SK-N-SH treated with all-trans-retinoic acid at 6 μM for 48 hours (cell line): ENCODE results near the gene ALS2.

Experiments used
- ATAC-seq: fragments of 200-7000 bp; cut with Tn5 transposase; 3 replicates; pipeline ENCODE4 v1.9.1; 2020; ENCODE audit warnings: mild to moderate bottlenecking, moderate library complexity
- ARNTL ChIP-seq: fragments of 450-650 bp; formaldehyde crosslinking; IDR thresholded peaks from 2 replicates; pipeline ENCODE4 v1.5.0; 2020; ENCODE audit warnings: low read depth, mild to moderate bottlenecking, moderate library complexity, borderline replicate concordance
- BACH2 ChIP-seq: fragments of 250-450 bp; sonication (Bioruptor Pico); IDR thresholded peaks from 2 replicates; pipeline ENCODE4 v1.9.0; 2021; ENCODE audit warnings: mild to moderate bottlenecking, borderline replicate concordance
- ESRRG ChIP-seq: fragments of 250-450 bp; sonication (Bioruptor Pico); IDR thresholded peaks from 2 replicates; pipeline ENCODE4 v1.6.1; 2021; ENCODE audit warnings: mild to moderate bottlenecking
- GLIS3 ChIP-seq: fragments of 250-450 bp; sonication (Bioruptor Pico); IDR thresholded peaks from 2 replicates; pipeline ENCODE4 v1.5.0; 2020; ENCODE audit warnings: mild to moderate bottlenecking, moderate library complexity
- ISL1 ChIP-seq: fragments of 250-450 bp; sonication (Bioruptor Pico); IDR thresholded peaks from 2 replicates; pipeline ENCODE4 v2.1.2; 2022; ENCODE audit warnings: mild to moderate bottlenecking, moderate library complexity
- OSR1 ChIP-seq: fragments of 250-450 bp; sonication (Bioruptor Pico); IDR thresholded peaks from 2 replicates; pipeline ENCODE4 v1.8.0; 2022; ENCODE audit warnings: moderate library complexity, mild to moderate bottlenecking, inconsistent platforms
- RARB ChIP-seq: fragments of 250-450 bp; sonication (Bioruptor Pico); IDR thresholded peaks from 2 replicates; pipeline ENCODE4 v1.8.0; 2021; ENCODE audit warnings: mild to moderate bottlenecking, moderate library complexity
- TCF4 ChIP-seq: fragments of 250-450 bp; sonication (Bioruptor Pico); IDR thresholded peaks from 2 replicates; pipeline ENCODE4 v1.8.0; 2021; ENCODE audit warnings: mild to moderate bottlenecking, moderate library complexity, borderline replicate concordance
- TOX ChIP-seq: fragments of 250-450 bp; sonication (Bioruptor Pico); IDR thresholded peaks from 2 replicates; pipeline ENCODE4 v1.8.0; 2021; ENCODE audit warnings: mild to moderate bottlenecking, moderate library complexity, borderline replicate concordance
- ZC3H10 ChIP-seq: fragments of 250-450 bp; sonication (Bioruptor Pico); IDR thresholded peaks from 2 replicates; pipeline ENCODE4 v1.5.1; 2021; ENCODE audit warnings: mild to moderate bottlenecking, moderate library complexity
- ZFP30 ChIP-seq: fragments of 450-650 bp; formaldehyde crosslinking; IDR thresholded peaks from 2 replicates; pipeline ENCODE4 v1.5.0; 2022; ENCODE audit warnings: mild to moderate bottlenecking, moderate library complexity
- ZNF565 ChIP-seq: fragments of 450-650 bp; formaldehyde crosslinking; conservative IDR thresholded peaks from 2 replicates; pipeline ENCODE4 v1.5.0; 2020; ENCODE audit warnings: low read depth, mild to moderate bottlenecking, moderate library complexity
- ZNF70 ChIP-seq: fragments of 450-650 bp; formaldehyde crosslinking; IDR thresholded peaks from 2 replicates; pipeline ENCODE4 v1.5.0; 2020; ENCODE audit warnings: mild to moderate bottlenecking, moderate library complexity
- ZNF8 ChIP-seq: fragments of 450-650 bp; formaldehyde crosslinking; IDR thresholded peaks from 2 replicates; pipeline ENCODE4 v1.5.0; 2020; ENCODE audit warnings: mild to moderate bottlenecking, moderate library complexity
- TF ChIP-seq, protein P1 (sequence below): fragments of 250-450 bp; sonication (Bioruptor Pico); IDR thresholded peaks from 2 replicates; pipeline ENCODE4 v1.8.0; 2020; ENCODE audit warnings: mild to moderate bottlenecking, moderate library complexity, borderline replicate concordance
- TF ChIP-seq, protein P2 (sequence below): fragments of 250-450 bp; sonication (Bioruptor Pico); IDR thresholded peaks from 2 replicates; pipeline ENCODE4 v1.5.1; 2021; ENCODE audit warnings: mild to moderate bottlenecking, moderate library complexity
- TF ChIP-seq, protein P3 (sequence below): fragments of 250-450 bp; sonication (Bioruptor Pico); IDR thresholded peaks from 2 replicates; pipeline ENCODE4 v1.5.1; 2020; ENCODE audit warnings: low read depth, mild to moderate bottlenecking, moderate library complexity
- TF ChIP-seq, protein P4 (sequence below): fragments of 250-450 bp; sonication (Bioruptor Pico); IDR thresholded peaks from 2 replicates; pipeline ENCODE4 v1.8.0; 2021; ENCODE audit warnings: low read depth, mild to moderate bottlenecking, moderate library complexity, borderline replicate concordance
- TF ChIP-seq, protein P5 (sequence below): fragments of 250-450 bp; sonication (Bioruptor Pico); IDR thresholded peaks from 2 replicates; pipeline ENCODE4 v1.5.0; 2020; ENCODE audit warnings: mild to moderate bottlenecking, moderate library complexity

The ALS2 gene

DNA sequence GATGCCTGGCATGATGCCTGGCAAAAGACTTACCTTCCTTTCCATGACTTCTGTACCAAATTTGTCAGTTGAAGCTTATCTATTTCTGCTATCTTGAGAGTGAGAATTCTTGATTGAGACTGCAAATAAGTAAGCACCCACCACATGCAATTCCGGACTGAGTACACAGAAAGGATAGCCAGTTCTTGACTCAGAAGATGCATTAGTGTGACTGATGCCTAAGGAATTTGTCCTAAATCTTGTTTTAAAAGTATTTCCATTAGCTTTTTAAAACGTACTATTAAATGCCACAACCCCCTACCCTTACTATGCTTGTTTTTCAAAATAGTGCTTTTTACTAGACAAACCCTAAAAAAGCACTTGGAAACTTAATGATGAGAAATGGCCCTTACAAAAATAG is 82.8 kb downstream of the ALS2 start:
- peak; percentile 77 for ATAC-seq
- no peak for TF ChIP-seq ZFP30 (CRISPR knock-in tag)
- TF ChIP-seq, protein P1, sequence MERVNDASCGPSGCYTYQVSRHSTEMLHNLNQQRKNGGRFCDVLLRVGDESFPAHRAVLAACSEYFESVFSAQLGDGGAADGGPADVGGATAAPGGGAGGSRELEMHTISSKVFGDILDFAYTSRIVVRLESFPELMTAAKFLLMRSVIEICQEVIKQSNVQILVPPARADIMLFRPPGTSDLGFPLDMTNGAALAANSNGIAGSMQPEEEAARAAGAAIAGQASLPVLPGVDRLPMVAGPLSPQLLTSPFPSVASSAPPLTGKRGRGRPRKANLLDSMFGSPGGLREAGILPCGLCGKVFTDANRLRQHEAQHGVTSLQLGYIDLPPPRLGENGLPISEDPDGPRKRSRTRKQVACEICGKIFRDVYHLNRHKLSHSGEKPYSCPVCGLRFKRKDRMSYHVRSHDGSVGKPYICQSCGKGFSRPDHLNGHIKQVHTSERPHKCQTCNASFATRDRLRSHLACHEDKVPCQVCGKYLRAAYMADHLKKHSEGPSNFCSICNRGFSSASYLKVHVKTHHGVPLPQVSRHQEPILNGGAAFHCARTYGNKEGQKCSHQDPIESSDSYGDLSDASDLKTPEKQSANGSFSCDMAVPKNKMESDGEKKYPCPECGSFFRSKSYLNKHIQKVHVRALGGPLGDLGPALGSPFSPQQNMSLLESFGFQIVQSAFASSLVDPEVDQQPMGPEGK (CRISPR knock-in tag), result peak; percentile 58; the same call in 1 of the 2 replicates
- TF ChIP-seq ISL1 (CRISPR knock-in tag), result peak; percentile 96
- TF ChIP-seq ZNF8 (CRISPR knock-in tag), result no peak
- TF ChIP-seq, protein P2, sequence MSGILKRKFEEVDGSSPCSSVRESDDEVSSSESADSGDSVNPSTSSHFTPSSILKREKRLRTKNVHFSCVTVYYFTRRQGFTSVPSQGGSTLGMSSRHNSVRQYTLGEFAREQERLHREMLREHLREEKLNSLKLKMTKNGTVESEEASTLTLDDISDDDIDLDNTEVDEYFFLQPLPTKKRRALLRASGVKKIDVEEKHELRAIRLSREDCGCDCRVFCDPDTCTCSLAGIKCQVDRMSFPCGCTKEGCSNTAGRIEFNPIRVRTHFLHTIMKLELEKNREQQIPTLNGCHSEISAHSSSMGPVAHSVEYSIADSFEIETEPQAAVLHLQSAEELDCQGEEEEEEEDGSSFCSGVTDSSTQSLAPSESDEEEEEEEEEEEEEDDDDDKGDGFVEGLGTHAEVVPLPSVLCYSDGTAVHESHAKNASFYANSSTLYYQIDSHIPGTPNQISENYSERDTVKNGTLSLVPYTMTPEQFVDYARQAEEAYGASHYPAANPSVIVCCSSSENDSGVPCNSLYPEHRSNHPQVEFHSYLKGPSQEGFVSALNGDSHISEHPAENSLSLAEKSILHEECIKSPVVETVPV, result peak; percentile 76; the same call in 1 of the 2 replicates
- no peak for TF ChIP-seq ZC3H10 (CRISPR knock-in tag)
- no peak for TF ChIP-seq ZNF565 (CRISPR knock-in tag)
- no peak for TF ChIP-seq RARB (CRISPR knock-in tag)
- 0 out of 2 replicates have a peak, but pooled peaks have one; percentile 36 for TF ChIP-seq TOX (CRISPR knock-in tag)
- TF ChIP-seq, protein P3, sequence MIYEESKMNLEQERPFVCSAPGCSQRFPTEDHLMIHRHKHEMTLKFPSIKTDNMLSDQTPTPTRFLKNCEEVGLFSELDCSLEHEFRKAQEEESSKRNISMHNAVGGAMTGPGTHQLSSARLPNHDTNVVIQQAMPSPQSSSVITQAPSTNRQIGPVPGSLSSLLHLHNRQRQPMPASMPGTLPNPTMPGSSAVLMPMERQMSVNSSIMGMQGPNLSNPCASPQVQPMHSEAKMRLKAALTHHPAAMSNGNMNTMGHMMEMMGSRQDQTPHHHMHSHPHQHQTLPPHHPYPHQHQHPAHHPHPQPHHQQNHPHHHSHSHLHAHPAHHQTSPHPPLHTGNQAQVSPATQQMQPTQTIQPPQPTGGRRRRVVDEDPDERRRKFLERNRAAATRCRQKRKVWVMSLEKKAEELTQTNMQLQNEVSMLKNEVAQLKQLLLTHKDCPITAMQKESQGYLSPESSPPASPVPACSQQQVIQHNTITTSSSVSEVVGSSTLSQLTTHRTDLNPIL (CRISPR knock-in tag), result peak; percentile 81
- 0 out of 2 replicates have a peak, but pooled peaks have one; percentile 23 for TF ChIP-seq ESRRG
- TF ChIP-seq, all 23 proteins: peak for 6

DNA sequence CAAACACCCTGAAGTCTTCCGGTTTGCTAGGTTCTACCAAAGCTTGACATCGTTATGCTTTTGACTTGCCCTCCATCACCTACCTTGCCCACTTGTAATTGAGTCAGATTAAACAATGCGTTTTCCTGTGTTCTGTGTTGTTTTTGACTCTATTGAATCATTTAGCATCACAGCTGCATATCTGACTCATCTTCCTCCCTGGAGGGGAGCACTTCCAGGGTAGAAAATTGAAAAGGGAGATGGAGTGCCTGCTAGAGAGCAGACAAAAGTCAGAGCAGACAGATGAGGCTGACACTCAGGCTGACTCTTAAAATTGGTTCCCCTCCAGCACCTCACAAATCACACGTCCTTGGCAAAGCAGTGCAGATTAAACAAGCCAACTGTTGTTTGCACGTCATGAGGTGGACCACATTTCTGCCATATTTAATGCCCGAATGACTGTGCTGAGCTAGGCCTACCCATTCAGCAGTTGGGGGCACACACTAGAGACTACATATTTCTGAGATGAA is 84.5 kb downstream of the ALS2 start:
- TF ChIP-seq ESRRG (no peak), BACH2 (CRISPR knock-in tag) (no peak), ISL1 (CRISPR knock-in tag) (peak; percentile 63), TOX (CRISPR knock-in tag) (peak; percentile 49; the same call in 1 of the 2 replicates)
- TF ChIP-seq, protein P1 (CRISPR knock-in tag), result 0 out of 2 replicates have a peak, but pooled peaks have one; percentile 57
- TF ChIP-seq, all 23 proteins: peak for 3
- ATAC-seq, result peak; percentile 35

DNA sequence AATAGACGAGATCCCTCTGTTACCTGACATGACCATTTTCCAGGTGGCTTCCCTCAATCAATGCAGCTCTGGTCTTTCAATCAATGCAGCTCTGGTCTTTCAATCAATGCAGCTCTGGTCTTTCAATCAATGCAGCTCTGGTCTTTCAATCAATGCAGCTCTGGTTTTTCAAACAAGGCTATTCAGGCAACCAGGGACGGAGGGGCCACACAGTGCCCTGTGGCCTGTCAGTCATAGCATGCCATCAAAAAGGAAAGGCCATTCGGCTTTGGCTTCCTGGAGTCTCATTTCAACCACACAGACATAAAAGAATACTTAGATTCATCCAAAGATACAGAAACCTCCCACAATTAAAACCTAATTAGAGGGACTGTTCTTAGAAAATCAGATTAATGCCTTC is 95.6 kb downstream of the ALS2 start:
- TF ChIP-seq TCF4 (CRISPR knock-in tag) (no peak), GLIS3 (no peak), ZNF70 (CRISPR knock-in tag) (no peak), ARNTL (no peak), OSR1 (CRISPR knock-in tag) (no peak), ZNF565 (CRISPR knock-in tag) (no peak), ESRRG (no peak)
- TF ChIP-seq, protein P4, sequence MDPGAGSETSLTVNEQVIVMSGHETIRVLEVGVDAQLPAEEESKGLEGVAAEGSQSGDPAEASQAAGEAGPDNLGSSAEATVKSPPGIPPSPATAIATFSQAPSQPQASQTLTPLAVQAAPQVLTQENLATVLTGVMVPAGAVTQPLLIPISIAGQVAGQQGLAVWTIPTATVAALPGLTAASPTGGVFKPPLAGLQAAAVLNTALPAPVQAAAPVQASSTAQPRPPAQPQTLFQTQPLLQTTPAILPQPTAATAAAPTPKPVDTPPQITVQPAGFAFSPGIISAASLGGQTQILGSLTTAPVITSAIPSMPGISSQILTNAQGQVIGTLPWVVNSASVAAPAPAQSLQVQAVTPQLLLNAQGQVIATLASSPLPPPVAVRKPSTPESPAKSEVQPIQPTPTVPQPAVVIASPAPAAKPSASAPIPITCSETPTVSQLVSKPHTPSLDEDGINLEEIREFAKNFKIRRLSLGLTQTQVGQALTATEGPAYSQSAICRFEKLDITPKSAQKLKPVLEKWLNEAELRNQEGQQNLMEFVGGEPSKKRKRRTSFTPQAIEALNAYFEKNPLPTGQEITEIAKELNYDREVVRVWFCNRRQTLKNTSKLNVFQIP (CRISPR knock-in tag), result no peak
- TF ChIP-seq, protein P5, sequence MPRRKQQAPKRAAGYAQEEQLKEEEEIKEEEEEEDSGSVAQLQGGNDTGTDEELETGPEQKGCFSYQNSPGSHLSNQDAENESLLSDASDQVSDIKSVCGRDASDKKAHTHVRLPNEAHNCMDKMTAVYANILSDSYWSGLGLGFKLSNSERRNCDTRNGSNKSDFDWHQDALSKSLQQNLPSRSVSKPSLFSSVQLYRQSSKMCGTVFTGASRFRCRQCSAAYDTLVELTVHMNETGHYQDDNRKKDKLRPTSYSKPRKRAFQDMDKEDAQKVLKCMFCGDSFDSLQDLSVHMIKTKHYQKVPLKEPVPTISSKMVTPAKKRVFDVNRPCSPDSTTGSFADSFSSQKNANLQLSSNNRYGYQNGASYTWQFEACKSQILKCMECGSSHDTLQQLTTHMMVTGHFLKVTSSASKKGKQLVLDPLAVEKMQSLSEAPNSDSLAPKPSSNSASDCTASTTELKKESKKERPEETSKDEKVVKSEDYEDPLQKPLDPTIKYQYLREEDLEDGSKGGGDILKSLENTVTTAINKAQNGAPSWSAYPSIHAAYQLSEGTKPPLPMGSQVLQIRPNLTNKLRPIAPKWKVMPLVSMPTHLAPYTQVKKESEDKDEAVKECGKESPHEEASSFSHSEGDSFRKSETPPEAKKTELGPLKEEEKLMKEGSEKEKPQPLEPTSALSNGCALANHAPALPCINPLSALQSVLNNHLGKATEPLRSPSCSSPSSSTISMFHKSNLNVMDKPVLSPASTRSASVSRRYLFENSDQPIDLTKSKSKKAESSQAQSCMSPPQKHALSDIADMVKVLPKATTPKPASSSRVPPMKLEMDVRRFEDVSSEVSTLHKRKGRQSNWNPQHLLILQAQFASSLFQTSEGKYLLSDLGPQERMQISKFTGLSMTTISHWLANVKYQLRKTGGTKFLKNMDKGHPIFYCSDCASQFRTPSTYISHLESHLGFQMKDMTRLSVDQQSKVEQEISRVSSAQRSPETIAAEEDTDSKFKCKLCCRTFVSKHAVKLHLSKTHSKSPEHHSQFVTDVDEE, result no peak
- TF ChIP-seq, protein P1 (CRISPR knock-in tag), result no peak
- no peak for ATAC-seq
